Mesenchymal stem cell (in vitro differentiated cells and primary cell): Measurements from ENCODE around the gene MAPK13.
A peak's percentile ranks its signal among the peaks of the same experiment; 100 is the strongest.

Experiments
- DNase-seq: peaks from one replicate; pipeline ENCODE4 v3.0.0-alpha.2; 2013
- H2AFZ ChIP-seq: one replicate; pipeline ENCODE4 v1.6.1; 2013; ENCODE audit warnings: low read depth, mild to moderate bottlenecking, control low read depth, inconsistent platforms, low read length, moderate library complexity
- H2AK5ac ChIP-seq: 2 replicates; pipeline ENCODE4 v1.6.1; 2013; ENCODE audit warnings: low read length, moderate library complexity, mild to moderate bottlenecking, inconsistent platforms; ENCODE audit not compliant: severe bottlenecking
- H2BK120ac ChIP-seq: one replicate; pipeline ENCODE4 v1.6.1; 2013; ENCODE audit warnings: low read depth, mild to moderate bottlenecking, inconsistent platforms, low read length, moderate library complexity
- H2BK12ac ChIP-seq, 2 experiments: one replicate each; pipeline ENCODE4 v1.6.1; 2013; ENCODE audit warnings: inconsistent platforms in 2 of 2, low read length in 2 of 2, mild to moderate bottlenecking in 2 of 2, moderate library complexity in 2 of 2, control low read depth in 1 of 2
- H2BK15ac ChIP-seq: one replicate; pipeline ENCODE4 v1.6.1; 2013; ENCODE audit warnings: mild to moderate bottlenecking, low read depth, inconsistent platforms; ENCODE audit not compliant: poor library complexity, severe bottlenecking
- H2BK5ac ChIP-seq: 2 replicates; pipeline ENCODE4 v1.6.1; 2013; ENCODE audit warnings: low read depth, mild to moderate bottlenecking, low read length, control low read depth, inconsistent platforms; ENCODE audit not compliant: poor library complexity, severe bottlenecking
- H3K14ac ChIP-seq, 2 experiments: one replicate each; pipeline ENCODE4 v1.6.1; 2013; ENCODE audit warnings: inconsistent platforms in 2 of 2, low read length in 2 of 2, control low read depth in 1 of 2, mild to moderate bottlenecking in 1 of 2, moderate library complexity in 1 of 2
- H3K18ac ChIP-seq, 2 experiments: one replicate each; pipeline ENCODE4 v1.6.1; 2013; ENCODE audit warnings: inconsistent platforms in 2 of 2, low read length in 2 of 2, control low read depth in 1 of 2, low read depth in 1 of 2, mild to moderate bottlenecking in 1 of 2
- H3K23ac ChIP-seq, 2 experiments: one replicate each; pipeline ENCODE4 v1.6.1; 2013; ENCODE audit warnings: inconsistent platforms in 2 of 2, low read length in 2 of 2, mild to moderate bottlenecking in 2 of 2, moderate library complexity in 2 of 2, control low read depth in 1 of 2
- H3K27ac ChIP-seq: 2 replicates; pipeline ENCODE4 v1.5.1; 2013; ENCODE audit warnings: mild to moderate bottlenecking, moderate library complexity, low read length, control low read depth, inconsistent platforms; ENCODE audit not compliant: poor library complexity, severe bottlenecking
- H3K27me3 ChIP-seq, 2 experiments: 2 replicates each; pipeline versions ENCODE4 v1.6.1 to v1.7.0; 2013; ENCODE audit warnings: low read length in 2 of 2, mild to moderate bottlenecking in 2 of 2, moderate library complexity in 2 of 2, control low read depth in 1 of 2, inconsistent platforms in 1 of 2; ENCODE audit not compliant: control insufficient read depth in 1 of 2, insufficient read depth in 1 of 2
- H3K36me3 ChIP-seq, 2 experiments: 2 replicates each; pipeline versions ENCODE4 v1.6.1 to v1.7.0; 2013; ENCODE audit warnings: low read length in 2 of 2, control low read depth in 1 of 2, inconsistent platforms in 1 of 2, low read depth in 1 of 2, mild to moderate bottlenecking in 1 of 2; ENCODE audit not compliant: insufficient read depth in 2 of 2, control insufficient read depth in 1 of 2
- H3K4ac ChIP-seq, 2 experiments: one replicate each; pipeline ENCODE4 v1.6.1; 2013; ENCODE audit warnings: inconsistent platforms in 2 of 2, low read length in 2 of 2, mild to moderate bottlenecking in 2 of 2, moderate library complexity in 2 of 2, control low read depth in 1 of 2, low read depth in 1 of 2
- H3K4me1 ChIP-seq: 2 replicates; pipeline ENCODE4 v1.6.1; 2013; ENCODE audit warnings: low read depth, low read length, control low read depth; ENCODE audit not compliant: control insufficient read depth, insufficient read depth
- H3K4me2 ChIP-seq: 2 replicates; pipeline ENCODE4 v1.6.1; 2013; ENCODE audit warnings: low read length, mild to moderate bottlenecking, inconsistent platforms; ENCODE audit not compliant: poor library complexity, severe bottlenecking
- H3K4me3 ChIP-seq, 2 experiments: 2 replicates each; pipeline versions ENCODE4 v1.5.1 to v1.7.0; 2013; ENCODE audit warnings: low read length in 2 of 2, mild to moderate bottlenecking in 2 of 2, control low read depth in 1 of 2, low read depth in 1 of 2; ENCODE audit not compliant: insufficient read depth in 1 of 2
- H3K79me1 ChIP-seq: replicated peaks from 2 replicates; pipeline ENCODE4 v1.6.1; 2013; ENCODE audit warnings: mild to moderate bottlenecking, control low read depth, low read length, inconsistent platforms; ENCODE audit not compliant: poor library complexity, severe bottlenecking
- H3K9ac ChIP-seq: 2 replicates; pipeline ENCODE4 v1.7.0; 2013; ENCODE audit warnings: mild to moderate bottlenecking, low read length, moderate library complexity
- H3K9me3 ChIP-seq: 2 replicates; pipeline ENCODE4 v1.7.0; 2013; ENCODE audit warnings: mild to moderate bottlenecking, low read length; ENCODE audit not compliant: control insufficient read depth
- H4K8ac ChIP-seq: one replicate; pipeline ENCODE4 v1.6.1; 2013; ENCODE audit warnings: inconsistent platforms, mild to moderate bottlenecking, low read length, moderate library complexity
- H4K91ac ChIP-seq: one replicate; pipeline ENCODE4 v1.6.1; 2013; ENCODE audit warnings: mild to moderate bottlenecking, low read length, inconsistent platforms
- WGBS: methylation state at CpG from one replicate; pipeline ENCODE4 v1.1.7; 2013; ENCODE audit warnings: mixed read lengths; 5-methylcytosine and 5-hydroxymethylcytosine counted together

The MAPK13 gene

GRCh38 chr6:36125575-36125974 lies 4.7 kb upstream of the MAPK13 start:
- H3K9ac ChIP-seq = no peak overlapping the region

DNA sequence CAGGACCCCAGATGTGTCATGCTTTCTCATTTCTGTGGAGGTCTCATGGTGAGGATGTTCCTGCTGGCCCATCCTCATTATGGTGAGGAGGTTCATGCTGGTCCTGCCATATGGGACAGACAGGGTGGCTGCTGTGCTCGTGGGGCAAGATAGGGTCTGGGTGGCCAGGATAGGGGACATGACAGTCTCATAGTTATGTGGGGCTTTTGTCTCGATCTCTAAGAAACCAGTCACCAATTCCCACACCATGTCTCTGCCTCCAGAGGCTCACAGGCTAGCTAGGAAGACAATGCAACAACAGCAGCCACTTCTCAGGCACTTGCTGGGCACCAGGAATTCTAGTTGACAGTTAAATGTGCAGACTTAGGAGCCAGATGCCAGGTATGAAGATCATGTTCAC lies 4.2 kb upstream of the MAPK13 start:
- H2AFZ ChIP-seq = no peak overlapping the region
- peak overlapping the region; percentile 87 for H2BK15ac ChIP-seq
- H3K36me3 ChIP-seq = no peaks in the 10 kb centered on the region
- peaks cover 21% of the 10 kb centered on the region for H3K4me1 ChIP-seq
- 100% methylated on average over 1 of the region's 2 CpGs for WGBS
- peak overlapping the region; percentile 94 to 98 for H2BK12ac ChIP-seq
- no peaks in the 10 kb centered on the region for H3K9me3 ChIP-seq
- H3K27me3 ChIP-seq = no peaks in the 10 kb centered on the region
- no peak overlapping the region for H2AK5ac ChIP-seq
- H2BK120ac ChIP-seq = peak overlapping the region; percentile 91
- peak overlapping the region; percentile 88 for H4K91ac ChIP-seq
- H2BK5ac ChIP-seq = no peak overlapping the region
- H3K79me1 ChIP-seq = no peaks in the 10 kb centered on the region
- H3K4me2 ChIP-seq = no peak overlapping the region
- no peak overlapping the region for H3K23ac ChIP-seq
- DNase-seq = no peak
- peak overlapping the region; percentile 35 for H4K8ac ChIP-seq
- H3K27ac ChIP-seq = no peak overlapping the region
- peak overlapping the region; percentile 79 for H3K9ac ChIP-seq
- H3K18ac ChIP-seq = peak overlapping the region; percentile 79 to 97
- peak overlapping the region; percentile 83 to 88 for H3K4ac ChIP-seq
- H3K4me3 ChIP-seq = no peak overlapping the region
- peak overlapping the region; percentile 28 to 78 for H3K14ac ChIP-seq

More at GRCh38 chr6:36125575-36125974, 4.7 kb upstream of the MAPK13 start:
- Histone ChIP-seq H2AK5ac (no peak overlapping the region), H3K27ac (no peak overlapping the region), H3K27me3 (no peaks in the 10 kb centered on the region), H3K4me1 (peaks cover 20% of the 10 kb centered on the region), H2BK15ac (peak overlapping the region; percentile 87), H3K14ac (no peak overlapping the region), H3K9me3 (no peaks in the 10 kb centered on the region), H2BK5ac (no peak overlapping the region), H2BK12ac (peak overlapping the region; percentile 94 to 98), H3K23ac (peak overlapping the region in 1 of 2 experiments; percentile 5), H3K18ac (peak overlapping the region; percentile 72 to 97), H2BK120ac (peak overlapping the region; percentile 23), H3K4ac (peak overlapping the region; percentile 83 to 92), H3K79me1 (no peaks in the 10 kb centered on the region), H4K91ac (peak overlapping the region; percentile 88), H3K4me3 (no peak overlapping the region), H3K4me2 (no peak overlapping the region), H4K8ac (peak overlapping the region; percentile 40), H3K36me3 (no peaks in the 10 kb centered on the region), H2AFZ (no peak overlapping the region)
- no peak for DNase-seq
- WGBS = 83% methylated on average over 8 of the region's 8 CpGs

DNA sequence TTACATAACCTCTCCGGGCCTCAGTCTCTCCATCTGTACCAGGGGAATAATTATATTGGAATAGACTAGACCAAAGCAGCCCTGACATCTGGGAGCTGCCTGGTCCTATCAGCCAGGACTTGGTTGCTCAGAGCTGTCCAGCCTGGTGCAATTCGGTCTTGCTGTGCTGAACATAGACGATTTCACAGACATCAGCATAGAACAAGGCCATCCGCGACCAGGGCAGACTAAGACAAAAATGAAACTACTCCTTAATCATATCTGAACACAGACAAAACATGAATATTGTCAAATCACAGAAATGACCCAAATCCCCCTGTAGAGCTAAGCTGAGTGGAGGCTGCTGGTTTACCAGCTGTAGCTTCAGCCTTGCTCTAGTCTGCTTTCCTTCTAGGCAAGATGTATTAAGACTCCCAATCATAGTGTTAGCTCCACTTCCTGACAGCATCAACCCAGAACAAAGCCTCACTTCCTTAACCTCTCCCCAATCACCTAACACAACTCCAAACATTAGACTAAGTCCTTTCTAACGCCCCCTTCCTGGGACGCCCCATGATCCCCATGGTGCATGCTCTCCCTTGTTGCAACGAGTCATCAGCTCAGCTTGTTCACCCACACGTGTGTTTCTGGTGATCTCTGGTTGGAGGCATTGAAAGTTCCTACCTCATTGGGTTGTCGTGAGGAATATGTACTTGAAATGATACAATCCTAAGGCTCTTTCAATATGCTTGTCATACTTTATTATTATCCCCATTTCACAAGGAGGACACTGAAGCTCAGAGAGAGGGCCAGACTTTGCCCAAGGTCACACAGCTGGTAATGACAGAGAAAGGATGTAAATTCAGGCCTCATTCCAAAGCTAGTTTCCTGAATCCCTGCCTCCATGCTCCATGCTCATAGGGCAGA lies 3.5 kb upstream of the MAPK13 start:
- no peak overlapping the region for H3K23ac ChIP-seq
- H2BK5ac ChIP-seq = no peak overlapping the region
- no peaks in the 10 kb centered on the region for H3K79me1 ChIP-seq
- H3K18ac ChIP-seq = peak overlapping the region; percentile 79 to 97
- H2AK5ac ChIP-seq = no peak overlapping the region
- 68% methylated on average over 9 of the region's 10 CpGs for WGBS
- H4K91ac ChIP-seq = peak overlapping the region; percentile 79
- peak overlapping the region in 1 of 2 experiments; percentile 3 for H3K4me3 ChIP-seq
- peak overlapping the region; percentile 94 to 98 for H2BK12ac ChIP-seq
- peak overlapping the region; percentile 91 for H2BK120ac ChIP-seq
- H3K27me3 ChIP-seq = no peaks in the 10 kb centered on the region
- peaks cover 23% of the 10 kb centered on the region for H3K4me1 ChIP-seq
- peak overlapping the region; percentile 28 to 55 for H3K14ac ChIP-seq
- H4K8ac ChIP-seq = peak overlapping the region; percentile 83
- H3K27ac ChIP-seq = no peak overlapping the region
- H3K36me3 ChIP-seq = no peaks in the 10 kb centered on the region
- H3K4me2 ChIP-seq = no peak overlapping the region
- H2AFZ ChIP-seq = no peak overlapping the region
- H3K9me3 ChIP-seq = no peaks in the 10 kb centered on the region
- DNase-seq = peak; percentile 82
- peak overlapping the region; percentile 79 for H3K9ac ChIP-seq
- peak overlapping the region; percentile 80 for H2BK15ac ChIP-seq
- H3K4ac ChIP-seq = peak overlapping the region; percentile 12 to 88

DNA sequence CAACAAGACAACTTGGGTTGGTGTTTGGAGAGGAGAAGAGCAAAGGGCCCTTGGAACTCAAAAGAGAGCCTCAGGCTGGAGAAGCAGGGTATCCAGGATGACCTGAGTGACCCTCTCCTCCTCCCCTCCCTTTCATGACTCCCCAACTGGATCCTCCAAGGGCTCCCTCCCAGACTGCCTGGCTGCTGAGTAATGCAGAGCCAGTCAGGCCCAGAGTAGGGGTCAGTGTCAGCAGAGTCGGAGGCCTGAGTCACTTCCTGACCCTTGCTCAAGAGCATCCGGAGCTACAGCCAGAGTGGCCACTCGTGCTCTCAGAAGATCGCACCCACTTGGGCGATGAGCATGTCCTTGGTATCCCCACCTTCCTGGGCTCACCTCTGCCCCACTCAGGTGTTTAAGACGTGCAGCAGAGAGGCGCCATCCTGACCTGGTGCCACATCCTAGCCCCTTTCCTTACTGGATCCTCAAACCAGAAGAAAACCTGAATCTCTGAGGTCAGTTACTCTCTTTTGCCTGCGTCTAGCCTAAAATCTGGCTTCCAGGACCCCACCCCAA lies 2.8 kb upstream of the MAPK13 start:
- Histone ChIP-seq H3K9ac (peak overlapping the region; percentile 79), H2BK120ac (peak overlapping the region; percentile 91), H3K4ac (peak overlapping the region; percentile 88 to 99), H2BK15ac (no peak overlapping the region), H3K4me1 (peaks cover 30% of the 10 kb centered on the region), H3K14ac (peak overlapping the region in 1 of 2 experiments; percentile 73), H3K27me3 (no peaks in the 10 kb centered on the region), H3K79me1 (no peaks in the 10 kb centered on the region), H3K27ac (no peak overlapping the region), H4K91ac (peak overlapping the region; percentile 95), H3K9me3 (no peaks in the 10 kb centered on the region), H3K18ac (peak overlapping the region; percentile 79 to 91), H4K8ac (peak overlapping the region; percentile 42), H3K4me3 (peak overlapping the region in 1 of 2 experiments; percentile 3), H2AFZ (no peak overlapping the region), H2BK12ac (peak overlapping the region; percentile 94 to 98), H3K4me2 (no peak overlapping the region), H2BK5ac (no peak overlapping the region), H3K36me3 (peaks cover 1 to 2% of the 10 kb centered on the region in 2 experiments), H2AK5ac (no peak overlapping the region), H3K23ac (no peak overlapping the region)
- peak; percentile 96 for DNase-seq
- WGBS = 21% methylated on average over 8 of the region's 8 CpGs
